ENCODE results near the gene BATF2.

DNA sequence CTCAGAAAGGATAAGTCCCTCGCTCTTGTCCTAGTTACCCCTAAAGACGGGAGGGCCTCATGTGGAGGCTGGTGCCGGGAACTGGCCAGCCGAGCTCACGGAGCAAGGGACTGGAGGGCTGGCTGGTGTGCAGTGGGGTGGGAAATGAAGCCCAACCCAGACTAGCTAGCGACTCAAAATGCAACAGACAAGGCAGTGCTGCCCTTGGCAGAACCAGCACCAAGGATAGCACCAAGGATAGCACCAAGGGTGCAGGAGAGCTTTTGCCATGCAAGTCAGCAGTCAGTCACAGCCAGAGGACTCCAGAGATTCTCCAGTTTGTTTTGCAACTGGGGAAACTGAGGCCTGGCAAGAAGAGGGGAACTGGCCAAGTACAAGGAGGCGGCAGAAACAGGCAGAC lies 6.5 kb upstream of the BATF2 start:
- TF ChIP-seq POLR2A (IDR thresholded peaks at IDR 0.05; ENCODE audit: low read depth, low read length) = no peak
- no peak for TF ChIP-seq POLR2AphosphoS5 (IDR thresholded peaks at IDR 0.05; ENCODE audit: insufficient read depth, low read depth, low read length)
- no peak for TF ChIP-seq CTCF (IDR thresholded peaks at IDR 0.05; ENCODE audit: extremely low read depth in 1 of 2, insufficient read depth in 1 of 2, low read depth in 1 of 2, low read length in 2 of 2)
- no peak for TF ChIP-seq EZH2 (IDR thresholded peaks at IDR 0.05; ENCODE audit: borderline replicate concordance, low read depth, low read length, severe bottlenecking)
- no peak for TF ChIP-seq FOS (IDR thresholded peaks at IDR 0.05; ENCODE audit: borderline replicate concordance, insufficient read depth, low read length)
- TF ChIP-seq, protein P1, sequence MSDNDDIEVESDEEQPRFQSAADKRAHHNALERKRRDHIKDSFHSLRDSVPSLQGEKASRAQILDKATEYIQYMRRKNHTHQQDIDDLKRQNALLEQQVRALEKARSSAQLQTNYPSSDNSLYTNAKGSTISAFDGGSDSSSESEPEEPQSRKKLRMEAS (IDR thresholded peaks at IDR 0.05; ENCODE audit: insufficient read depth, insufficient read length) = no peak
- no peak for TF ChIP-seq GATA2 (IDR thresholded peaks at IDR 0.05; ENCODE audit: insufficient read depth, insufficient read length, low read depth, low read length)
- TF ChIP-seq JUN (IDR thresholded peaks at IDR 0.05; ENCODE audit: borderline replicate concordance, insufficient read depth, insufficient read length, low read depth) = no peak
